HG03575 (cell line): ENCODE data around the gene NUAK2.
"Not testable (repeated sequence)": the region's sequence is repeated elsewhere in the genome, so short reads cannot be mapped to it uniquely, and the experiment has no call there.

Experiments used
- ATAC-seq: cut with Tn5 transposase; IDR thresholded peaks from one replicate; pipeline ENCODE4 v1.9.1; 2021; ENCODE audit not compliant: unreplicated experiment, insufficient number of reproducible peaks, low FRiP score; ENCODE audit errors: extremely low read depth

NUAK2 gene

DNA sequence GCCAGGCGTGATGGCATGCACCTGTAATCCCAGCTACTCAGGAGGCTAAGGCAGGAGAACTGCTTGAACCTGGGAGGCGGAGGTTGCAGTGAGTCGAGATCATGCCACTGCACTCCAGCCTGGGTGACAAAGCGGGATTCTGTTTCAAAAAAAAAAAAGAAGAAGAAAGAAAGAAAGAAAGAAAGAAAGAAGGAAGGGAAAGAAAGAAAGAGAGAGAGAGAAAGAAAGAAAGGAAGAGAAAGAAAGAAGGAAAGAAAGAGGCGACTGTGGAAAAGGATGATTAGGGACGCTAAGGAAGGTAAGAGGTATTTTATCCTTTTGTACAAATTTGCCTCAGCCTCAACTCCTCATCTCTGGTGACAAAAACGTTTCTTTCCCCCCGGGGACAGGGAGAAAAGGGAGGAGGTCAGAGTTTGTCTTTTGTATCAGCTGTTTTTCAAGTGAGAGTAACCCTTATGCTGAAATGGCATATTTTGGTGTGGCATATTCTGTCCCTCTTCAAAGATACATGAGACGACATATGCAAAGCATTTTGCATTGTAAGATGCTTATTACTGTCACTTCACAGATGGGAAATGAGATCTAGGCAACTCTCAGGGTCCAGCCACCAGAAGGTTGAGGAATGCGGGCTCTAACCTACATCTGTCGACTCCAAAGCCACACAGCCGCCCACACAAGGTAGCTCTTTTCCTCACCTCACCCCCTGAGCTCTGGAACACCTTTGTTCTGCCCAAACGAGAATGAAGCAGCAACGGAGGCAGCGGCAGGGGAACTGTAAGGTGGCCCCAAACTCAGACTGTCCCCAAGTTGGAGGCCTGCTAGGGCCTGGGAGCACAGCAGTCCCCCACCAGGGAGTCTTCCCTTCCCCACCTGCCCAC is 38.0 kb downstream of the NUAK2 start:
- ATAC-seq: no peak

GRCh38 chr1:205280666-205281395 is 40.7 kb downstream of the NUAK2 start:
- ATAC-seq: not testable (repeated sequence)

- ATAC-seq: no peak
Measured at GRCh38 chr1:205279986-205280385, 41.6 kb downstream of the NUAK2 start.

DNA sequence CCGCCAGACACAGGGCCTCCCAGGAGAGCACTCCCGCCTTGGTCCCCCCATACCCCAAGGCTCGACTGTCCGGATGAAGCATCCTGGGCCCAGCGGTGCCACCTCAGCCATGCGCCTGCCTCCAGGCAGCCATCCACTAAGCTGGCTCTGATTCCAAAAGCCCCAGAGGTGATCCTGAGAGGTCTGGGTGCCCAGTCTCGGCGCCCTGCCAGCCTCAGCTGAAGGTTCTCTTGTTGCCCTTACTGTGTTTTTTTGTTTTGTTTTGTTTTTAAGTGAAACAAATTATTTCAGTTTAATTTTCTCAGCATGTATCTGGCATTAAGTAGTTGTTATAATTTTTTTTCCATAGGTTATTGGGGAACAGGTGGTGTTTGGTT is 44.9 kb downstream of the NUAK2 start:
- no peak for ATAC-seq

- ATAC-seq: no peak
Measured at GRCh38 chr1:205275916-205276688, 45.4 kb downstream of the NUAK2 start.

DNA sequence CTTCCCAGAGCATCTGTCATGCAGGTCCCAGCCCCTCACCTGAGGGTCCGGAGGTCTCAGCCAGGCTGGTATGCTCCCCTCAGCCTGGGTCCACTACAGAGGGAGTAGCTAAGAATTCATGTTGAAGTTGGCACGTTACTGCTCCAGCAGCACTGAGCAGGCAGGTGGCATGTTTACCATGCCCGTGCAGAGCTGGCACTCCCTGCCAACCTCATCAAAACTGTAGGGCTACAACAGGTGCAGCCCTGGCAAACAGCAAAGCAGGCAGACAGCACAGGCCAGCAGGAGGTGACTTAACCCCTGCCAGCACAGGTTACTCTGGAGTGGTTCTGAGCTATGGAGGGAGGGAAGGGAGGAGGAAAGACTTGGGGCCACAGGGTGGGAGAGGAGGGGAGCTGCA is 46.4 kb downstream of the NUAK2 start:
- ATAC-seq: no peak

DNA sequence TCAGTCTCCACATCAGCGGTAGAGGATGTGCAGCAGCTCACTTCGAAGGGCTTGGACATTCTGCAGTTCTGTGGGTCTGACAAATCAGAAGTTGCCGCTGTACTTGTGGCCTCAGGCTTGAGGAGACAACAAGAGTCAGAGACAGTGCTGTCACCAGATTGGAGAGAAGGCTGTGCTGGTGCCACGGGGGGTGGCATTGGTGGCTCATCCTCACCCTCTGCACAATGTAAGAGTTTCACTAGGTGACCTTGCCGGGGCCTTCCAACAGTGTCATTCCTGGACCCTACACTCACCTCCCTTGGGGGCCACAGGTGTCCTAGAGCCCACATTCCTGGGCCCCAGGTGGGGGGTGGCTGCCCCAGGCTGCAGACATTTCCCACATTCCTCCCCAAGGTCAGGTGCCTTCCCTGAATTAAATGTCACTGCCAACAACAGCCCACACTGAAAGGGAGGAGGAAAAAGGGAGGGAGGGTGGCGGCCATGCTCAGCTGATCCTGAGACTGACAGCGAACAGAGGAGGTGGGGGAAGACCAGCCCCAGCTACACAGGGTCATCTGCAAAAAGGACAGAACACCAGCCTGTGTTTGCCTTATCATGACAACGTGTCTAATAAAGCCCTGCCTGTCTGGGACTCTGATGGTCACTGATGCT is 47.4 kb downstream of the NUAK2 start:
- ATAC-seq: no peak

GRCh38 chr1:205273551-205273982 is 48.0 kb downstream of the NUAK2 start:
- no peak for ATAC-seq

DNA sequence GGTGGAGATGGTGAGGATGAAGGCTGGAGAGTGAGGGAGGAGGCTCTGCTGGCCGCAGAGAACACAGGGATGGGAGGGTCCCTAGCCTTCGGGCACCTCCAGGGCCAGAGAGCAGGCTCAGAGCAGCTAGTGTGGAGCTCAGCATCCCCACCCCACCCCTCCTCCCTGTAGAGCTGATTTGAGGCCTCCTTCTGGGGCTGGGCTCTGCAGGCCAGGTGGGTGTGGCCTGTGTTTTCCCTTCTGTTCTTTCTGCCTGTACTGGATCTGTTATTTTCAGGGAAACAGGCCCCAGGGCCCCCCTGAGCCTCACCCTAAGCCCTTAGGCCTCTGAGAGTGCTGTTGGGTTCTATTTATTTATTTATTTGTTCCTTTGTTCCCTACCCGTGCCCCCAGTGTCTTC is 49.0 kb downstream of the NUAK2 start:
- ATAC-seq: no peak

DNA sequence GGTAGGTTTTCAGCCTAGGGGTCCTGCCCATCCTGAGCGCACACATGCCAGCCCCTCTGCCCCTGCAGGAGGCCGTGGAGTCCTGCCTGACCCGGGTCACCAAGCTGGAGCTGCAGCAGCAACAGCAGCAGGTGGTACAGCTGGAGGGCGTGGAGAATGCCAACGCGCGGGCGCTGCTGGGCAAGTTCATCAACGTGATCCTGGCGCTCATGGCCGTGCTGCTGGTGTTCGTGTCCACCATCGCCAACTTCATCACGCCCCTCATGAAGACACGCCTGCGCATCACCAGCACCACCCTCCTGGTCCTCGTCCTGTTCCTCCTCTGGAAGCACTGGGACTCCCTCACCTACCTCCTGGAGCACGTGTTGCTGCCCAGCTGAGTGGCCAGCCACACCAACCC is 49.8 kb downstream of the NUAK2 start:
- no peak for ATAC-seq

GRCh38 chr1:205271277-205271676 is 50.3 kb downstream of the NUAK2 start:
- no peak for ATAC-seq

DNA sequence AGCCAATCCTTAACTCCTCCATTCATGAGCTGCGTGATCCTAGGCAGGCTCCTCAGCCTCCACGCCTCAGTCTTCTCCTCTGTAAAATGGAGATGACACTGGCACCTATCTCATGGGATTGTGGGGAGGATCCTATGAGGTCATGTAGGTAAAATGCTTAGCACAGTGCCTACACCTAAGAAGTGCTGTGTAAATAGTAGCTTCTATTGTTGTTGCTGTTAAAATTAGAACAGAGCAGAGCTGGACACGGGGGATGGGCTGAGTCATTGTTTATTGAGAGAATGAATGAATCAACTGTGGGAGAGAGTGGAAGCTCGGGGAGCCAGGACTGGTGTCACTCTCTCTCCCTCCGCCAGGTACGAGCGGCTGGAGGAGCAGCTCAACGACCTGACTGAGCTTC is 50.8 kb downstream of the NUAK2 start:
- ATAC-seq: no peak

- ATAC-seq: no peak
Measured at GRCh38 chr1:205270271-205270670, 51.3 kb downstream of the NUAK2 start.

GRCh38 chr1:205269711-205270110 is 51.8 kb downstream of the NUAK2 start:
- no peak for ATAC-seq

- no peak for ATAC-seq
Measured at GRCh38 chr1:205268846-205269680, 52.5 kb downstream of the NUAK2 start.

DNA sequence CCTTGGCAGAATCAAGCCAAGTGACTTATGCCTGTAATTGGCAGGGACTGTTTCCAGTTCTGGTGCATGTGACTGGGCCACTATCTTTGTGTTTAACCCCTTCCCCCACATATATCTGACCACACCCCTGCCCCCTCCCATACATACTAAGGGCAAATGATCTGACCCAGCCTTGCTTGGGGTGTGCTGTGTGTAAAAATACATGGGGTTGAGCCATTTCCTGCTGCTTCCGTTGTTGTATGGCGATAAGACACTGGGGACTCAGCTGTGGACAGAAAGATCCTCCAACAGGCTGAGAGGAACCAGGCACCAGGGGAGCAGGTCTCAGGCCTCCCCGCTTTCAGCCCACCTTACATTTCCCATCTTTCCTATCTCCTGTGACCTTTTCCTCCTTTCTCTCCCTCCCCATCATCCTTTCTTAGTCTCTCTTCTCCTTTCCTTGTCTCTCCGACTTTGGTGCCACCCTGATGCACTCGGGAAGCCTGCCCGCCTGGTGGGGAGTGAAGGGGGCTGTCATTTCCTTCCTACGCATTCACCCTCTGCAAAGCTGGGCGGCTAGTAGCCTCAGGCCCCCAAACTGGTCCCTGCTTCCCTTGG is 54.1 kb downstream of the NUAK2 start:
- no peak for ATAC-seq

DNA sequence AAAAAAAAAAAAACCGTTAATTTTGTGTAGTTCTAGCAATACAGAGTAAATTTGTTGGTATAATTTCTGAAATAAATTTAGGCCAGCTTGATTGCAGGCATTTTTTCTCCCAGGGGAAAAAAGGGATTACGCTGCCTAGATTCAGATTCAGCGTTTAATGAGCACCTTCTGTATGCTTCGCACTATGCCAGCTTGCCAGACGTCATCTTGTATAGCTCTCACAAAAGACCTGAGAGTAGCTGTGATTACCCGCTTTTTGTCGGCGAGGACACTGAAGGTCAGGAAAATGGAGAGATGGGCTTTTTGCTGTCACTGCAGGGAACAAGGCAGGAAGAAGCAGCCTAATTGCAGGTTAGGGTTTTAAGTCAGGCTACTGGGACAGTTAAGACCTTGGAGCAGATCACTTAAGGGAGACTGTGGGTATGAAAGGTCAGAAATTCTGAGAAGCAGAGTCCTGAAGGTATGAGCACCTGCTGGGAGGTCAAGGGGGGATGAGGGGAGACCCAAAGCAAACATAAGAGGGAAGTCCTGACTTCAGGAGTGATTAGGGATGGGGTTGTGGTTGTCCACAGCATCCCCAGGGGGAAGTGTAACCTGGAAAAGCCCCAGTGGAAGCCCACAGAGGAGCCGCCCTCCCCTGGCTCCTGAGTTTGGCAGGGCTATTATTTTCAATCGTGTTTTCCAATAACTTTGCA is 54.8 kb downstream of the NUAK2 start:
- no peak for ATAC-seq
